HepG2 (cell line): ENCODE data around the gene OR2C1. TPM values are rescaled to one million over a fixed set of nuclear protein-coding genes. Genes with fewer than 3 reads are reported as not detected.

Source experiments
- BCLAF1 ChIP-seq: fragments of 450-650 bp; IDR thresholded peaks from 2 replicates; pipeline ENCODE4 v1.6.1; 2017; ENCODE audit warnings: mild to moderate bottlenecking
- CC2D1A ChIP-seq: sonication (generic); formaldehyde crosslinking; IDR thresholded peaks from 2 replicates; pipeline ENCODE4 v1.8.1; 2023; ENCODE audit warnings: mild to moderate bottlenecking, missing genetic modification reagents
- EZH2 ChIP-seq: conservative IDR thresholded peaks from 2 replicates; pipeline ENCODE4 v1.6.1; 2012; ENCODE audit warnings: mild to moderate bottlenecking, low read depth, low read length, moderate library complexity
- GMEB1 ChIP-seq: sonication (generic); formaldehyde crosslinking; IDR thresholded peaks from 2 replicates; pipeline ENCODE4 v1.5.1; 2020; ENCODE audit warnings: missing genetic modification reagents, mild to moderate bottlenecking, borderline replicate concordance
- NPAS2 ChIP-seq: sonication (generic); formaldehyde crosslinking; IDR thresholded peaks from 2 replicates; pipeline ENCODE4 v1.8.0; 2022; ENCODE audit warnings: mild to moderate bottlenecking, missing genetic modification reagents, borderline replicate concordance
- TMF1 ChIP-seq: sonication (generic); formaldehyde crosslinking; IDR thresholded peaks from 2 replicates; pipeline ENCODE4 v1.8.1; 2022; ENCODE audit warnings: low read depth, missing genetic modification reagents
- TP53 ChIP-seq: sonication (generic); formaldehyde crosslinking; conservative IDR thresholded peaks from 2 replicates; pipeline ENCODE4 v1.4.0; 2020; ENCODE audit warnings: missing genetic modification reagents
- TSC22D2 ChIP-seq: sonication (generic); formaldehyde crosslinking; IDR thresholded peaks from 2 replicates; pipeline ENCODE4 v1.5.1; 2020; ENCODE audit warnings: missing genetic modification reagents, mild to moderate bottlenecking, borderline replicate concordance
- ZNF430 ChIP-seq: sonication (generic); formaldehyde crosslinking; IDR thresholded peaks from 2 replicates; pipeline ENCODE4 v1.9.0; 2021; ENCODE audit warnings: mild to moderate bottlenecking, missing genetic modification reagents
- ZNF570 ChIP-seq: sonication (generic); formaldehyde crosslinking; IDR thresholded peaks from 2 replicates; pipeline ENCODE4 v1.4.0; 2020; ENCODE audit warnings: mild to moderate bottlenecking, missing genetic modification reagents, borderline replicate concordance
- ZNF574 ChIP-seq: sonication (generic); formaldehyde crosslinking; IDR thresholded peaks from 2 replicates; pipeline ENCODE4 v1.4.0; 2020; ENCODE audit warnings: missing genetic modification reagents
- ZNF672 ChIP-seq: sonication (generic); formaldehyde crosslinking; IDR thresholded peaks from 2 replicates; pipeline ENCODE4 v1.8.1; 2022; ENCODE audit warnings: missing genetic modification reagents
- ZNF703 ChIP-seq: sonication (generic); formaldehyde crosslinking; IDR thresholded peaks from 2 replicates; pipeline ENCODE4 v1.5.1; 2020; ENCODE audit warnings: missing genetic modification reagents, mild to moderate bottlenecking, moderate library complexity, borderline replicate concordance
- ZNF792 ChIP-seq: IDR thresholded peaks from 2 replicates; pipeline ENCODE4 v1.6.1; 2016
- ZNF841 ChIP-seq: sonication (generic); formaldehyde crosslinking; IDR thresholded peaks from 2 replicates; pipeline ENCODE4 v1.8.1; 2023; ENCODE audit warnings: missing genetic modification reagents, borderline replicate concordance
- polyA plus RNA-seq, 8 experiments: library from polyadenylated mRNA; depleted of rRNA in 3 of 8; stranded (reverse) in 7 of 8; unstranded in 1 of 8; fragments of >200 nt; fragmentation: Illumina TruSeq in 4 of 8; extraction: Trizol in 4 of 8; gene quantifications; 2 replicates each; pipeline versions ENCODE4 v1.2.1 to v1.2.3, GENCODE V29; 2011 to 2016; ENCODE audit warnings: low read depth in 4 of 8, missing spikeins in 1 of 8, mixed read lengths in 1 of 8; ENCODE audit not compliant: insufficient read depth in 1 of 8
- total RNA-seq, 5 experiments: library from RNA; depleted of rRNA; stranded (reverse); fragments of >200 nt; fragmentation: Illumina TruSeq; extraction: Trizol; gene quantifications; 2 replicates each; pipeline ENCODE4 v1.2.3, GENCODE V29; 2016; ENCODE audit warnings: low read depth in 1 of 5
- TF ChIP-seq, protein P1 (sequence below): sonication (generic); formaldehyde crosslinking; IDR thresholded peaks from 2 replicates; pipeline ENCODE4 v1.8.0; 2022; ENCODE audit warnings: mild to moderate bottlenecking, missing genetic modification reagents
- TF ChIP-seq, protein P2 (sequence below), 2 experiments: IDR thresholded peaks; 2 replicates each; pipeline ENCODE4 v1.6.1; 2011 to 2012; ENCODE audit warnings: low read length in 2 of 2, borderline replicate concordance in 1 of 2, low read depth in 1 of 2, mild to moderate bottlenecking in 1 of 2, moderate library complexity in 1 of 2

Gene OR2C1
- total and polyA plus RNA-seq, 2 of the 13 experiments (the other 11 are each of a cell fraction or from before 2014, with no cell fraction given), result not detected

- peak; percentile 94 for TF ChIP-seq GMEB1
- no peak for TF ChIP-seq NPAS2 (CRISPR knock-in tag)
- TF ChIP-seq ZNF672 (CRISPR knock-in tag), result no peak
- no peak; the same call in 1 of the 2 replicates for TF ChIP-seq TMF1 (CRISPR knock-in tag)
- TF ChIP-seq EZH2, result no peak
- peak; percentile 93 for TF ChIP-seq ZNF574 (CRISPR knock-in tag)
- no peak for TF ChIP-seq TSC22D2
- no peak for TF ChIP-seq ZNF841
- TF ChIP-seq ZNF703, result no peak
- no peak for TF ChIP-seq BCLAF1
- TF ChIP-seq, protein P1, sequence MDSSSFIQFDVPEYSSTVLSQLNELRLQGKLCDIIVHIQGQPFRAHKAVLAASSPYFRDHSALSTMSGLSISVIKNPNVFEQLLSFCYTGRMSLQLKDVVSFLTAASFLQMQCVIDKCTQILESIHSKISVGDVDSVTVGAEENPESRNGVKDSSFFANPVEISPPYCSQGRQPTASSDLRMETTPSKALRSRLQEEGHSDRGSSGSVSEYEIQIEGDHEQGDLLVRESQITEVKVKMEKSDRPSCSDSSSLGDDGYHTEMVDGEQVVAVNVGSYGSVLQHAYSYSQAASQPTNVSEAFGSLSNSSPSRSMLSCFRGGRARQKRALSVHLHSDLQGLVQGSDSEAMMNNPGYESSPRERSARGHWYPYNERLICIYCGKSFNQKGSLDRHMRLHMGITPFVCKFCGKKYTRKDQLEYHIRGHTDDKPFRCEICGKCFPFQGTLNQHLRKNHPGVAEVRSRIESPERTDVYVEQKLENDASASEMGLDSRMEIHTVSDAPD (CRISPR knock-in tag), result no peak
- TF ChIP-seq TP53 (CRISPR knock-in tag), result no peak
- TF ChIP-seq ZNF570 (CRISPR knock-in tag), result no peak
- no peak; the same call in 1 of the 2 replicates for TF ChIP-seq ZNF430 (CRISPR knock-in tag)
- no peak for TF ChIP-seq CC2D1A
- no peak for TF ChIP-seq ZNF792 (CRISPR knock-in tag)
- TF ChIP-seq, protein P2, sequence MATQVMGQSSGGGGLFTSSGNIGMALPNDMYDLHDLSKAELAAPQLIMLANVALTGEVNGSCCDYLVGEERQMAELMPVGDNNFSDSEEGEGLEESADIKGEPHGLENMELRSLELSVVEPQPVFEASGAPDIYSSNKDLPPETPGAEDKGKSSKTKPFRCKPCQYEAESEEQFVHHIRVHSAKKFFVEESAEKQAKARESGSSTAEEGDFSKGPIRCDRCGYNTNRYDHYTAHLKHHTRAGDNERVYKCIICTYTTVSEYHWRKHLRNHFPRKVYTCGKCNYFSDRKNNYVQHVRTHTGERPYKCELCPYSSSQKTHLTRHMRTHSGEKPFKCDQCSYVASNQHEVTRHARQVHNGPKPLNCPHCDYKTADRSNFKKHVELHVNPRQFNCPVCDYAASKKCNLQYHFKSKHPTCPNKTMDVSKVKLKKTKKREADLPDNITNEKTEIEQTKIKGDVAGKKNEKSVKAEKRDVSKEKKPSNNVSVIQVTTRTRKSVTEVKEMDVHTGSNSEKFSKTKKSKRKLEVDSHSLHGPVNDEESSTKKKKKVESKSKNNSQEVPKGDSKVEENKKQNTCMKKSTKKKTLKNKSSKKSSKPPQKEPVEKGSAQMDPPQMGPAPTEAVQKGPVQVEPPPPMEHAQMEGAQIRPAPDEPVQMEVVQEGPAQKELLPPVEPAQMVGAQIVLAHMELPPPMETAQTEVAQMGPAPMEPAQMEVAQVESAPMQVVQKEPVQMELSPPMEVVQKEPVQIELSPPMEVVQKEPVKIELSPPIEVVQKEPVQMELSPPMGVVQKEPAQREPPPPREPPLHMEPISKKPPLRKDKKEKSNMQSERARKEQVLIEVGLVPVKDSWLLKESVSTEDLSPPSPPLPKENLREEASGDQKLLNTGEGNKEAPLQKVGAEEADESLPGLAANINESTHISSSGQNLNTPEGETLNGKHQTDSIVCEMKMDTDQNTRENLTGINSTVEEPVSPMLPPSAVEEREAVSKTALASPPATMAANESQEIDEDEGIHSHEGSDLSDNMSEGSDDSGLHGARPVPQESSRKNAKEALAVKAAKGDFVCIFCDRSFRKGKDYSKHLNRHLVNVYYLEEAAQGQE (IDR thresholded peaks at IDR 0.05; ENCODE audit: borderline replicate concordance in 1 of 2, low read depth in 1 of 2, low read length in 2 of 2), result no peak; a peak in 1 of 4 replicates
Observed at GRCh38 chr16:3364774-3365427, 9.2 kb downstream of the OR2C1 start (continued).
